Bronchial epithelial cell (primary cell): ENCODE measurements around the gene HNF4A. TPM values are rescaled to one million over a fixed set of nuclear protein-coding genes. Genes with fewer than 3 reads are reported as not detected.
A peak's percentile ranks its signal among the peaks of the same experiment; 100 is the strongest.
"Not testable (repeated sequence)": the region's sequence is repeated elsewhere in the genome, so short reads cannot be mapped to it uniquely, and the experiment has no call there.

Experiments used
- DNase-seq: peaks from one replicate; pipeline ENCODE4 v3.0.0-alpha.2; 2010; ENCODE audit warnings: low read depth
- FAIRE-seq: peaks from 2 replicates; lab custom pipeline; 2011; peaks lifted over from hg19 to GRCh38; lab: Jason Lieb, UNC
- H3K27me3 ChIP-seq: 2 replicates; pipeline ENCODE4 v1.5.1; 2011; ENCODE audit warnings: low read length; ENCODE audit not compliant: control insufficient read depth, insufficient read depth
- H3K36me3 ChIP-seq: 2 replicates; pipeline ENCODE4 v1.5.1; 2011; ENCODE audit warnings: low read length; ENCODE audit not compliant: control insufficient read depth, insufficient read depth
- H3K4me3 ChIP-seq: 2 replicates; pipeline ENCODE4 v1.5.1; 2011; ENCODE audit warnings: mild to moderate bottlenecking, low read depth, low read length, control low read depth
- total RNA-seq: library from RNA; depleted of rRNA; stranded (reverse); fragments of >200 nt; gene quantifications from 2 replicates; pipeline ENCODE4 v1.2.1, GENCODE V29; 2014
- TF ChIP-seq, protein P1 (sequence below): IDR thresholded peaks from 2 replicates; pipeline ENCODE4 v1.5.1; 2011; ENCODE audit warnings: mild to moderate bottlenecking, moderate library complexity, low read length, control low read depth, inconsistent platforms; ENCODE audit not compliant: insufficient read depth, severe bottlenecking

HNF4A gene
- total RNA-seq, 1 donor from 2014 or later, result not detected

DNA sequence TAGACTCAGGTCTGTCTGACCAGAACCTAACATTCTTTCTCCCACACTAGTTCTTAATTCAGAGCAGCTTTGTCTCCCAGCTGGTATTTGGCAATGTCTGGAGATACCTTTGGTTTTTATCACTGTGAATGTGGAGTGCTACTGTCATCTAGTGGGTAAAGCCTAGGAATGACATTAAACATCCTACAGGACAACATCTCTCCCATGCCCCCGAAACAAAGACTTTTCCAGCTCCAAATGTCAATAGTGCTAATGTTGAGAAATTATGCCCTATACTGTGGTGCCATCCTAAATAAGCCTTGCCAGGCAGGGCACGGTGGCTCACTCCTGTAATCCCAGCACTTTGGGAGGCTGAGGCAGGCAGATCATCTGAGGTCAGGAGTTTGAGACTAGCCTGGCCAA is 116.0 kb downstream of the HNF4A start:
- Histone ChIP-seq H3K36me3 (no peaks in the 10 kb centered on the region), H3K27me3 (no peaks in the 10 kb centered on the region), H3K4me3 (no peak overlapping the region)
- no peak for FAIRE-seq
- TF ChIP-seq, protein P1, sequence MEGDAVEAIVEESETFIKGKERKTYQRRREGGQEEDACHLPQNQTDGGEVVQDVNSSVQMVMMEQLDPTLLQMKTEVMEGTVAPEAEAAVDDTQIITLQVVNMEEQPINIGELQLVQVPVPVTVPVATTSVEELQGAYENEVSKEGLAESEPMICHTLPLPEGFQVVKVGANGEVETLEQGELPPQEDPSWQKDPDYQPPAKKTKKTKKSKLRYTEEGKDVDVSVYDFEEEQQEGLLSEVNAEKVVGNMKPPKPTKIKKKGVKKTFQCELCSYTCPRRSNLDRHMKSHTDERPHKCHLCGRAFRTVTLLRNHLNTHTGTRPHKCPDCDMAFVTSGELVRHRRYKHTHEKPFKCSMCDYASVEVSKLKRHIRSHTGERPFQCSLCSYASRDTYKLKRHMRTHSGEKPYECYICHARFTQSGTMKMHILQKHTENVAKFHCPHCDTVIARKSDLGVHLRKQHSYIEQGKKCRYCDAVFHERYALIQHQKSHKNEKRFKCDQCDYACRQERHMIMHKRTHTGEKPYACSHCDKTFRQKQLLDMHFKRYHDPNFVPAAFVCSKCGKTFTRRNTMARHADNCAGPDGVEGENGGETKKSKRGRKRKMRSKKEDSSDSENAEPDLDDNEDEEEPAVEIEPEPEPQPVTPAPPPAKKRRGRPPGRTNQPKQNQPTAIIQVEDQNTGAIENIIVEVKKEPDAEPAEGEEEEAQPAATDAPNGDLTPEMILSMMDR, result peak; percentile 55
- peak; percentile 26 for DNase-seq

DNA sequence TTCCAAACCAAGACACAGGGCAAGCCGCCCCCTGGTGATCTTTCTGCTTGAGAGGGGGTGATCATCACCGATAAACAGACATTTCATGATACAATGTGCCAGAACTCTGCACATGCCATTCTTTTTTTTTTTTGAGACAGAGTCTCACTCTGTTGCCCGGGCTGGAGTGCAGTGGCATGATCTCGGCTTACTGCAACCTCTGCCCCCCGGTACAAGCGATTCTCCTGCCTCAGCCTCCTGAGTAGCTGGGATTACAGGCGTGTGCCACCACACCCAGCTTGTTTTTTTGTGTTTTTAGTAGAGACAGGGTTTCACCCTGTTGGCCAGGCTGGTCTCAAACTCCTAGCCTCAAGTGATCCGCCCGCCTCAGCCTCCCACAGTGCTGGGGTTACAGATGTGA is 116.8 kb downstream of the HNF4A start:
- H3K27me3 ChIP-seq, DNase-seq, FAIRE-seq, H3K36me3 ChIP-seq, H3K4me3 ChIP-seq: not testable (repeated sequence)

DNA sequence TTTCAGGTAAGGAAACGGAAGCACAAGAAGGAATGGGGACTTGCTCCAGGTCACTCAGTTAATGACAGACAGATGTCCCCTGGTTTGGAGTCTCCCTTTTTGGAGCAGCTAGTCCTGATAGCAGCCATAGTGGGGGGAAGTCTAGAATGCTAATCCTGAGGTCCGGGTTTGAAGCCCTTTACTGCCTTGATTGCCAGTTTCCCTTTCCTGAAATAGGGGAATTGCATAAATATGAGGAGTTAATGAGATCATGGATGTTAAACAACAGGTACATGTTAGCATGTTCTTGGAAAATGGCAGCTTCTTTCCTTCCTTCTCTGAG is 119.8 kb downstream of the HNF4A start:
- H3K27me3 ChIP-seq, result no peaks in the 10 kb centered on the region
- TF ChIP-seq, protein P1, result no peak
- FAIRE-seq (no peak), DNase-seq (no peak)
- peak overlapping the region; percentile 80 for H3K4me3 ChIP-seq
- H3K36me3 ChIP-seq, result peaks cover 2% of the 10 kb centered on the region

DNA sequence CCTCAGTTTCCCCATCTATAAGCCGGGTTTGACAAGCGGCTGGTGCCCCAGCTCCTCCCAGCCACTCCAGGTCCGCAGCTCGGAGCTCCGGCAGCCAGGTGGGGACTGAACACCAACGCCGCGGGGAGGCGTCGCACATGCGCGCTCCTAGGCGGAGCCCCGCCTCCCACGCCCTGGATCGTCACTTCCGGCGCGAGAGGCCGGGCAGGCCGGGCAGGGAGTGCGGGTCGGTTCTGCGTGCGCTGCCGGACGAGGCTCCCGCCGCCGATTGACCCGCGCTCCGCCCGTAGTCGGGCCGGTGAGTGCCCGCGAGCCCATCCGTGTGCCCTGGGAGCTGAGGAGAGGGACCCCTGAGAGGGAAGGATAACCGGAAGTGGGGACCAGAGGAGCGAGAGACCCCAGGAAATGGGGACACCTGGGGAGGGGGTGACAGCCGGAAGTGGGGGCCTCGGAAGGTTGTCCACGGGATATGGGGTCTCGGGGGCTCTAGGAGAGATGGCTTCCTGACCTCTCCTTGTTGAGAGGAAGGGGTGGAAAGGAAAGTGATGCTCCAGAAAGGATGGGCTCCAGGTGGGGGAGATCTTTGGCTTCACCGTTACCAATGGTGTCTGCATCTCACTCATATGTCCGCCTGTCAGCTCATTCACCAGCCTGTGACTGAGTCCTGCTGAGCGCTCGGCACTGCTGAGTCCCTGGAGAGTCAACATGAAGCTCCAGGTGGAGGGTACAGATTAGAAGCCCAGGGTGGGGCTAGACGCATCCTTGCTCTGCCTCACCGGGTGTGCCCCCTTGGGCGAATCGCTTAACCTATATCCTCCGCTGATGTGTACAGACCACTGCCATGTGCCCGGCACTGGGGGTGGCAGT is 120.4 kb downstream of the HNF4A start, which contains the start of gene TTPAL:
Gene TTPAL (plus strand): TSS at position 181 of the 867 bp plus-strand sequence. CDS start 4,126 bp downstream, outside the sequence.
- H3K27me3 ChIP-seq, result no peaks in the 10 kb centered on the region
- peak within 1 kb of the TSS; percentile 80 for H3K4me3 ChIP-seq
- peaks cover 7% of the 10 kb centered on the region for H3K36me3 ChIP-seq
- DNase-seq (peak; percentile 80), FAIRE-seq (no peak)
- TF ChIP-seq, protein P1, result peak; percentile 60

DNA sequence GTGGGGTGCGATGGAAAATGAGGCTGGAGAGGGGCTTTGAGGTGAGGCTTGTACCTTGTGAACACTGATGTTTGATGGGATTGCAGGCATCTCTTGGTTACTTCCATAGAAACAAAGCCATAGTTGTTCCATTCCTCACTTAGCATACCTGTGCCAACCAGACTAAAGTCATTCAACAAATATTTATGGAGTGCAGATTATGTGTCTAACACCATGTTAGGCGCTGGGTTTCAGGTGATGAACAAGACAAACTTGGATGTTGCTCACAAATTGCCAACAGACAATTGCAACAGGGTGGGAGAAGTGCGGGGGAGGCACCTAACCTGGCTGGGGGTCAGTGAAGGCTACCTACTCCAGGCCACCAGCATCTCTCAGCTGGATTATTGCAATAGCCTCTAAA is 121.7 kb downstream of the HNF4A start:
- TF ChIP-seq, protein P1, result no peak
- FAIRE-seq, result no peak
- no peak overlapping the region for H3K4me3 ChIP-seq
- peaks cover 8% of the 10 kb centered on the region for H3K36me3 ChIP-seq
- H3K27me3 ChIP-seq, result no peaks in the 10 kb centered on the region
- DNase-seq, result peak; percentile 70

DNA sequence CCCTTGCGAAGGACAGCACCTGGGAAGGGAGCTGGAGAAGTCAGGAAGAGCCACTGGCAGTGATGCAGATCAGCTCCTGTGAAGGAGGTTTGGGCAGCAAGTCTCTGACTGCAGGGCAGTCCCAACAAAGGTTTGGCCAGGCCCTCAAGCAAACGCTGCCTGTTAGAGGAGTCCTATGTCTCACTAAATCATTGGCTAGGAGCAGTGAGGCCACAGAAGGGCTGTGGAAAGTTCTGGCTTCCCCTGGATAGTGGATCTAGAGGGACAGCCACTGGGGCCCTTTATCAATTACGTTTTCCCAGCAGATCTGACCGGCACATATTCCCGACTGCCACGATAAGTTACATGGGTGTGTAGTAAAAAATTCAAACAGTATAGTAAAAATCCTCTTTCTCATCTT is 122.7 kb downstream of the HNF4A start:
- H3K36me3 ChIP-seq, result peaks cover 10% of the 10 kb centered on the region
- TF ChIP-seq, protein P1, result no peak
- DNase-seq (no peak), FAIRE-seq (no peak)
- H3K4me3 ChIP-seq, result no peak overlapping the region
- H3K27me3 ChIP-seq, result no peaks in the 10 kb centered on the region
